ENCODE measurements around the gene SETX. TPM values are rescaled to one million over a fixed set of nuclear protein-coding genes. Genes with fewer than 3 reads are reported as not detected.

The SETX gene
- total RNA-seq, 2 experiments from 2014 or later, result 67.9 to 79.2 TPM

GRCh38 chr9:132299221-132299620, 55.6 kb downstream of the SETX start:
- intact Hi-C loops (cut with micrococcal nuclease; ENCODE audit: unreplicated experiment), result no loop called here
- no peaks in the 10 kb centered on the region for H3K79me2 ChIP-seq (ENCODE audit: insufficient read depth, low read depth, low read length)

DNA sequence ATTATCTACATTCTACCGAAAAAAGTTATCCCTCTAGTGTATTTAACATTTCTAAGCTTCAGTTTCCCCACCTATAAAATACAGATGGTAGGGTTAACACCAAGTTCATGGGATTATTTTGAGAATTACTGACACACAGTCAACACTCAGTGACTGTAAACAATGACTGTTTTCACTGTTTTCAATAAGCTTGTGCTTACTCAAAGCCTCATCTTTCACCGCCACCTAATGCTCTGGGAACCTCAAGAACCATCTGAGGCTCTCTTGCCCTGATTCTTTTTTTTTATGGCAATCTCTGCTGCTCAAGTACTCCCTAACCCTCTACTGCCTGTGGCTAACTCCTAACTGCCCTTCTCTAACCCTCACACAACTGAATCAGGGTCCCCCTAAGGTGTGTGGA, 59.6 kb downstream of the SETX start:
- POLR2A ChIA-PET, result interaction anchor here (0.6 kb wide), 1 partner anchor 78 kb away, joined by 3 read pairs; no protein-coding TSS in a partner anchor
- no peak for DNase-seq (ENCODE audit: low spot score)
- Histone ChIP-seq H3K4me2 (ENCODE audit: low read length) (no peak overlapping the region), H2AFZ (ENCODE audit: low read length) (no peak overlapping the region), H3K27ac (ENCODE audit: low read depth, low read length, poor library complexity, severe bottlenecking) (no peak overlapping the region), H3K36me3 (ENCODE audit: insufficient read depth, low read length) (peaks cover 89% of the 10 kb centered on the region), H3K79me2 (ENCODE audit: insufficient read depth, low read depth, low read length) (no peaks in the 10 kb centered on the region), H3K4me1 (ENCODE audit: insufficient read depth, low read length, poor library complexity, severe bottlenecking) (no peaks in the 10 kb centered on the region), H4K20me1 (ENCODE audit: insufficient read depth, low read length) (no peaks in the 10 kb centered on the region), H3K9me2 (ENCODE audit: insufficient read depth, low read length) (no peaks in the 10 kb centered on the region), H3K9me3 (ENCODE audit: low read length) (no peaks in the 10 kb centered on the region), H3K4me3 (ENCODE audit: low read depth, low read length, poor library complexity, severe bottlenecking) (no peak overlapping the region)
- TF ChIP-seq, protein P1, sequence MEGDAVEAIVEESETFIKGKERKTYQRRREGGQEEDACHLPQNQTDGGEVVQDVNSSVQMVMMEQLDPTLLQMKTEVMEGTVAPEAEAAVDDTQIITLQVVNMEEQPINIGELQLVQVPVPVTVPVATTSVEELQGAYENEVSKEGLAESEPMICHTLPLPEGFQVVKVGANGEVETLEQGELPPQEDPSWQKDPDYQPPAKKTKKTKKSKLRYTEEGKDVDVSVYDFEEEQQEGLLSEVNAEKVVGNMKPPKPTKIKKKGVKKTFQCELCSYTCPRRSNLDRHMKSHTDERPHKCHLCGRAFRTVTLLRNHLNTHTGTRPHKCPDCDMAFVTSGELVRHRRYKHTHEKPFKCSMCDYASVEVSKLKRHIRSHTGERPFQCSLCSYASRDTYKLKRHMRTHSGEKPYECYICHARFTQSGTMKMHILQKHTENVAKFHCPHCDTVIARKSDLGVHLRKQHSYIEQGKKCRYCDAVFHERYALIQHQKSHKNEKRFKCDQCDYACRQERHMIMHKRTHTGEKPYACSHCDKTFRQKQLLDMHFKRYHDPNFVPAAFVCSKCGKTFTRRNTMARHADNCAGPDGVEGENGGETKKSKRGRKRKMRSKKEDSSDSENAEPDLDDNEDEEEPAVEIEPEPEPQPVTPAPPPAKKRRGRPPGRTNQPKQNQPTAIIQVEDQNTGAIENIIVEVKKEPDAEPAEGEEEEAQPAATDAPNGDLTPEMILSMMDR (conservative IDR thresholded peaks at IDR 0.05; ENCODE audit: low read length), result no peak
- no peak for TF ChIP-seq EZH2phosphoT487 (IDR thresholded peaks at IDR 0.05; ENCODE audit: borderline replicate concordance, low read depth, low read length)
- BruUV-seq (replicated peaks), result no TSS peak
- intact Hi-C loops (cut with micrococcal nuclease; ENCODE audit: unreplicated experiment), result no loop called here
- CTCF ChIA-PET (ENCODE audit: unreplicated experiment), result no interaction called here

More at GRCh38 chr9:132299221-132299620, 55.6 kb downstream of the SETX start:
- no peaks in the 10 kb centered on the region for H4K20me1 ChIP-seq (ENCODE audit: insufficient read depth, low read length)
- no peak overlapping the region for H3K4me3 ChIP-seq (ENCODE audit: low read depth, low read length, poor library complexity, severe bottlenecking)
- no peaks in the 10 kb centered on the region for H3K9me3 ChIP-seq (ENCODE audit: low read length)
- peaks cover 90% of the 10 kb centered on the region for H3K36me3 ChIP-seq (ENCODE audit: insufficient read depth, low read length)
- CTCF ChIA-PET (ENCODE audit: unreplicated experiment), result interaction anchor here (1.0 kb wide), 1 partner anchor 14 kb away, joined by 3 read pairs; no protein-coding TSS in a partner anchor
- no TSS peak for BruUV-seq (replicated peaks)
- H3K4me1 ChIP-seq (ENCODE audit: insufficient read depth, low read length, poor library complexity, severe bottlenecking), result no peaks in the 10 kb centered on the region
- TF ChIP-seq EZH2phosphoT487 (IDR thresholded peaks at IDR 0.05; ENCODE audit: borderline replicate concordance, low read depth, low read length), result no peak
- TF ChIP-seq, protein P1 (conservative IDR thresholded peaks at IDR 0.05; ENCODE audit: low read length), result no peak
- no peak for DNase-seq (ENCODE audit: low spot score)
- POLR2A ChIA-PET, result interaction anchor here (0.6 kb wide), 1 partner anchor 303 kb away, joined by 3 read pairs; no protein-coding TSS in a partner anchor
- no peak overlapping the region for H3K27ac ChIP-seq (ENCODE audit: low read depth, low read length, poor library complexity, severe bottlenecking)
- no peaks in the 10 kb centered on the region for H3K9me2 ChIP-seq (ENCODE audit: insufficient read depth, low read length)
- H3K4me2 ChIP-seq (ENCODE audit: low read length), result no peak overlapping the region
- H2AFZ ChIP-seq (ENCODE audit: low read length), result no peak overlapping the region

- Histone ChIP-seq H2AFZ (ENCODE audit: low read length) (no peak overlapping the region), H3K9me2 (ENCODE audit: insufficient read depth, low read length) (no peaks in the 10 kb centered on the region), H3K79me2 (ENCODE audit: insufficient read depth, low read depth, low read length) (no peaks in the 10 kb centered on the region), H3K9me3 (ENCODE audit: low read length) (no peaks in the 10 kb centered on the region), H3K27ac (ENCODE audit: low read depth, low read length, poor library complexity, severe bottlenecking) (no peak overlapping the region), H3K4me1 (ENCODE audit: insufficient read depth, low read length, poor library complexity, severe bottlenecking) (no peaks in the 10 kb centered on the region), H3K36me3 (ENCODE audit: insufficient read depth, low read length) (peaks cover 82% of the 10 kb centered on the region), H4K20me1 (ENCODE audit: insufficient read depth, low read length) (no peaks in the 10 kb centered on the region), H3K4me2 (ENCODE audit: low read length) (no peak overlapping the region), H3K4me3 (ENCODE audit: low read depth, low read length, poor library complexity, severe bottlenecking) (no peak overlapping the region)
- no peak for DNase-seq (ENCODE audit: low spot score)
- BruUV-seq (replicated peaks), result no TSS peak
- intact Hi-C loops (cut with micrococcal nuclease; ENCODE audit: unreplicated experiment), result no loop called here
- no peak for TF ChIP-seq EZH2phosphoT487 (IDR thresholded peaks at IDR 0.05; ENCODE audit: borderline replicate concordance, low read depth, low read length)
- TF ChIP-seq, protein P1 (conservative IDR thresholded peaks at IDR 0.05; ENCODE audit: low read length), result no peak
- CTCF ChIA-PET (ENCODE audit: unreplicated experiment), result no interaction called here
- POLR2A ChIA-PET, result no interaction called here
Observed at GRCh38 chr9:132293145-132293721, 61.6 kb downstream of the SETX start.

All from OCI-LY7 (cell line).